A549 (cell line): Measurements from ENCODE around the gene TBX15. TPM values are rescaled to one million over a fixed set of nuclear protein-coding genes. Genes with fewer than 3 reads are reported as not detected.

Experiments used
- ATAC-seq, 2 experiments: fragments of 200-7000 bp in 1 of 2; fragments of >200 bp in 1 of 2; cut with Nextera tagmentation in 1 of 2; cut with Tn5 transposase in 1 of 2; 3 replicates each; pipeline versions ENCODE4 v1.8.0 to v1.9.1; 2018 to 2020; ENCODE audit warnings: mild to moderate bottlenecking in 1 of 2, moderate library complexity in 1 of 2
- CTCF ChIA-PET: fragments of 300-600 bp; sonication (Branson Sonifier 250); formaldehyde crosslinking; extraction: SDS; loops from one replicate; lab custom pipeline; 2021; ENCODE audit warnings: antibody characterized with exemption, inconsistent platforms; lab: Yijun Ruan, JAX
- POLR2A ChIA-PET: fragments of 350-600 bp; formaldehyde crosslinking; extraction: SDS; loops from one replicate; lab custom pipeline; 2021; ENCODE audit warnings: antibody characterized with exemption, inconsistent platforms; lab: Yijun Ruan, JAX
- DNase-seq, 2 experiments: peaks; one replicate each; pipeline versions ENCODE4 v3.0.0 to v3.0.0-alpha.2; 2011 to 2016; ENCODE audit warnings: low read depth in 1 of 2, low spot score in 1 of 2
- FAIRE-seq: peaks from 2 replicates; lab custom pipeline; 2011; peaks lifted over from hg19 to GRCh38; lab: Jason Lieb, UNC
- H3K27ac ChIP-seq, 2 experiments: fragments of >200 bp; sonication (Bioruptor Twin); formaldehyde crosslinking; 3 replicates each; pipeline ENCODE4 v1.5.1; 2016 to 2017
- H3K4me1 ChIP-seq: fragments of >200 bp; sonication (Bioruptor Twin); formaldehyde crosslinking; 3 replicates; pipeline ENCODE4 v1.6.1; 2016
- H3K4me2 ChIP-seq: fragments of >200 bp; sonication (Bioruptor Twin); formaldehyde crosslinking; 3 replicates; pipeline ENCODE4 v1.6.1; 2016
- H3K4me3 ChIP-seq: fragments of >200 bp; sonication (Bioruptor Twin); formaldehyde crosslinking; 3 replicates; pipeline ENCODE4 v1.5.1; 2016
- H3K9me3 ChIP-seq: fragments of >200 bp; sonication (Bioruptor Twin); formaldehyde crosslinking; 3 replicates; pipeline ENCODE4 v1.6.1; 2016
- CBX2 ChIP-seq: fragments of 200-600 bp; sonication (generic); IDR thresholded peaks from 2 replicates; pipeline ENCODE4 v1.6.1; 2016; ENCODE audit warnings: low read depth, mild to moderate bottlenecking, borderline replicate concordance
- E2F6 ChIP-seq: IDR thresholded peaks from 2 replicates; pipeline ENCODE4 v1.6.1; 2012; ENCODE audit warnings: low read depth, borderline replicate concordance
- FOSB ChIP-seq: fragments of 250-450 bp; sonication (Bioruptor Pico); IDR thresholded peaks from 2 replicates; pipeline ENCODE4 v1.5.0; 2020; ENCODE audit warnings: mild to moderate bottlenecking, moderate library complexity
- HDAC2 ChIP-seq: fragments of 200-600 bp; sonication (generic); IDR thresholded peaks from 2 replicates; pipeline ENCODE4 v1.6.1; 2016
- HOXB5 ChIP-seq: fragments of 250-450 bp; sonication (Bioruptor Pico); IDR thresholded peaks from 2 replicates; pipeline ENCODE4 v1.5.0; 2020; ENCODE audit warnings: mild to moderate bottlenecking, moderate library complexity
- JUN ChIP-seq, 2 experiments: fragments of >200 bp; sonication (Bioruptor Twin); formaldehyde crosslinking; IDR thresholded peaks; 2 replicates in 1 of 2; 3 replicates in 1 of 2; pipeline ENCODE4 v1.6.1; 2016 to 2017
- NFE2L2 ChIP-seq: fragments of 150-350 bp; conservative IDR thresholded peaks from 2 replicates; pipeline ENCODE4 v1.6.1; 2014; ENCODE audit warnings: low read length
- NPAS2 ChIP-seq: fragments of 250-450 bp; sonication (Bioruptor Pico); IDR thresholded peaks from 2 replicates; pipeline ENCODE4 v1.8.0; 2022; ENCODE audit warnings: mild to moderate bottlenecking, moderate library complexity, borderline replicate concordance
- PHF8 ChIP-seq: fragments of 200-600 bp; sonication (generic); IDR thresholded peaks from 2 replicates; pipeline ENCODE4 v1.6.1; 2016; ENCODE audit warnings: low read depth, mild to moderate bottlenecking, antibody characterized with exemption, moderate library complexity, borderline replicate concordance
- POLR2AphosphoS2 ChIP-seq: conservative IDR thresholded peaks from 2 replicates; pipeline ENCODE4 v1.6.1; 2012; ENCODE audit warnings: low read length, improper control_type of control experiment, inconsistent platforms
- REST ChIP-seq: fragments of 200-600 bp; sonication (generic); IDR thresholded peaks from 2 replicates; pipeline ENCODE4 v1.6.1; 2016; ENCODE audit warnings: antibody characterized with exemption, mild to moderate bottlenecking, moderate library complexity
- RNF2 ChIP-seq: fragments of 200-600 bp; sonication (generic); IDR thresholded peaks from 2 replicates; pipeline ENCODE4 v1.6.1; 2016; ENCODE audit warnings: low read depth, mild to moderate bottlenecking, antibody characterized with exemption, moderate library complexity, borderline replicate concordance
- SMC3 ChIP-seq: fragments of >200 bp; sonication (Bioruptor Twin); formaldehyde crosslinking; IDR thresholded peaks from 3 replicates; pipeline ENCODE4 v1.6.1; 2018; ENCODE audit warnings: inconsistent platforms
- SREBF2 ChIP-seq: fragments of 450-650 bp; IDR thresholded peaks from 2 replicates; pipeline ENCODE4 v1.6.1; 2014; ENCODE audit warnings: mild to moderate bottlenecking, moderate library complexity
- TP53 ChIP-seq: fragments of 250-450 bp; sonication (Bioruptor Pico); IDR thresholded peaks from 2 replicates; pipeline ENCODE4 v1.5.0; 2021; ENCODE audit warnings: mild to moderate bottlenecking, moderate library complexity
- USF2 ChIP-seq: fragments of 450-650 bp; IDR thresholded peaks from 2 replicates; pipeline ENCODE4 v1.6.1; 2014; ENCODE audit warnings: antibody characterized with exemption
- ZFP36 ChIP-seq: fragments of 450-650 bp; IDR thresholded peaks from 2 replicates; pipeline ENCODE4 v1.6.1; 2014; ENCODE audit warnings: borderline replicate concordance; ENCODE audit not compliant: partially characterized antibody
- ZNF302 ChIP-seq: fragments of 250-450 bp; sonication (Bioruptor Pico); IDR thresholded peaks from 2 replicates; pipeline ENCODE4 v1.9.0; 2021; ENCODE audit warnings: inconsistent platforms, mild to moderate bottlenecking, moderate library complexity
- ZSCAN20 ChIP-seq: fragments of 250-450 bp; sonication (Bioruptor Pico); IDR thresholded peaks from 2 replicates; pipeline ENCODE4 v1.8.0; 2022; ENCODE audit warnings: mild to moderate bottlenecking, moderate library complexity
- WGBS: methylation state at CpG from one replicate; pipeline ENCODE4 v1.1.6; 2017; ENCODE audit errors: missing lambda C conversion rate; 5-methylcytosine and 5-hydroxymethylcytosine counted together
- polyA plus RNA-seq, 4 experiments: library from polyadenylated mRNA; depleted of rRNA in 3 of 4; stranded (reverse); fragments of >200 nt; fragmentation: RNase III in 1 of 4; extraction: RNeasy Plus Mini Kit Qiagen cat#74134 plus additional on column Dnase treatment in 1 of 4; gene quantifications; 2 replicates in 3 of 4; 3 replicates in 1 of 4; pipeline ENCODE4 v1.2.3, GENCODE V29; 2011 to 2017

TBX15 gene
- polyA plus RNA-seq, 2 of the 4 experiments (the other 2 are of a cell fraction) = 0.04 TPM; not detected in 1

GRCh38 chr1:118984722-118985639, 3.2 kb downstream of the TBX15 start:
- Histone ChIP-seq H3K4me3 (no peak overlapping the region), H3K4me2 (no peak overlapping the region), H3K27ac (no peak overlapping the region), H3K9me3 (no peaks in the 10 kb centered on the region), H3K4me1 (no peaks in the 10 kb centered on the region)
- ATAC-seq (no peak), FAIRE-seq (no peak), DNase-seq (no peak)
- WGBS = 88% methylated on average over 43 of the region's 48 CpGs
- CTCF ChIA-PET = no interaction called here
- POLR2A ChIA-PET = no interaction called here
- TF ChIP-seq HOXB5 (CRISPR knock-in tag) (no peak), PHF8 (no peak), ZSCAN20 (no peak), ZNF302 (CRISPR knock-in tag) (no peak), HDAC2 (no peak), JUN (IDR thresholded peaks at IDR 0.05) (no peak), POLR2AphosphoS2 (no peak), CBX2 (no peak), REST (no peak), ZFP36 (no peak), SMC3 (no peak), RNF2 (no peak), E2F6 (no peak), TP53 (CRISPR knock-in tag) (no peak)

GRCh38 chr1:118984086-118984721, 3.9 kb downstream of the TBX15 start:
- Histone ChIP-seq H3K4me1 (no peaks in the 10 kb centered on the region), H3K4me2 (no peak overlapping the region), H3K9me3 (no peaks in the 10 kb centered on the region), H3K27ac (no peak overlapping the region), H3K4me3 (no peak overlapping the region)
- ChIA-PET POLR2A (no interaction called here), CTCF (no interaction called here)
- WGBS = 92% methylated on average over 34 of the region's 43 CpGs
- no peak for DNase-seq
- TF ChIP-seq SREBF2 (no peak), SMC3 (no peak), NFE2L2 (no peak), NPAS2 (CRISPR knock-in tag) (no peak), FOSB (no peak), USF2 (no peak), HOXB5 (CRISPR knock-in tag) (no peak), RNF2 (no peak)
- ATAC-seq = no peak
- no peak for FAIRE-seq
